Measurements from ENCODE around the gene SLC22A16.
"Not testable (repeated sequence)": the region's sequence is repeated elsewhere in the genome, so short reads cannot be mapped to it uniquely, and the experiment has no call there.

The SLC22A16 gene, protein sequence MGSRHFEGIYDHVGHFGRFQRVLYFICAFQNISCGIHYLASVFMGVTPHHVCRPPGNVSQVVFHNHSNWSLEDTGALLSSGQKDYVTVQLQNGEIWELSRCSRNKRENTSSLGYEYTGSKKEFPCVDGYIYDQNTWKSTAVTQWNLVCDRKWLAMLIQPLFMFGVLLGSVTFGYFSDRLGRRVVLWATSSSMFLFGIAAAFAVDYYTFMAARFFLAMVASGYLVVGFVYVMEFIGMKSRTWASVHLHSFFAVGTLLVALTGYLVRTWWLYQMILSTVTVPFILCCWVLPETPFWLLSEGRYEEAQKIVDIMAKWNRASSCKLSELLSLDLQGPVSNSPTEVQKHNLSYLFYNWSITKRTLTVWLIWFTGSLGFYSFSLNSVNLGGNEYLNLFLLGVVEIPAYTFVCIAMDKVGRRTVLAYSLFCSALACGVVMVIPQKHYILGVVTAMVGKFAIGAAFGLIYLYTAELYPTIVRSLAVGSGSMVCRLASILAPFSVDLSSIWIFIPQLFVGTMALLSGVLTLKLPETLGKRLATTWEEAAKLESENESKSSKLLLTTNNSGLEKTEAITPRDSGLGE

GRCh38 chr6:110476046-110476849 is at the start of gene SLC22A16:
TSS of gene SLC22A16 (minus strand) at chr6:110476613. CDS start at chr6:110476574, 39 bp downstream.
- DNase-seq (ENCODE audit: low spot score): no peak

GRCh38 chr6:110525001-110525400 is 48.6 kb upstream of the SLC22A16 start:
- DNase-seq (ENCODE audit: low spot score): no peak

GRCh38 chr6:110524305-110524704 is 47.9 kb upstream of the SLC22A16 start:
- no peak for DNase-seq (ENCODE audit: low spot score)

DNA sequence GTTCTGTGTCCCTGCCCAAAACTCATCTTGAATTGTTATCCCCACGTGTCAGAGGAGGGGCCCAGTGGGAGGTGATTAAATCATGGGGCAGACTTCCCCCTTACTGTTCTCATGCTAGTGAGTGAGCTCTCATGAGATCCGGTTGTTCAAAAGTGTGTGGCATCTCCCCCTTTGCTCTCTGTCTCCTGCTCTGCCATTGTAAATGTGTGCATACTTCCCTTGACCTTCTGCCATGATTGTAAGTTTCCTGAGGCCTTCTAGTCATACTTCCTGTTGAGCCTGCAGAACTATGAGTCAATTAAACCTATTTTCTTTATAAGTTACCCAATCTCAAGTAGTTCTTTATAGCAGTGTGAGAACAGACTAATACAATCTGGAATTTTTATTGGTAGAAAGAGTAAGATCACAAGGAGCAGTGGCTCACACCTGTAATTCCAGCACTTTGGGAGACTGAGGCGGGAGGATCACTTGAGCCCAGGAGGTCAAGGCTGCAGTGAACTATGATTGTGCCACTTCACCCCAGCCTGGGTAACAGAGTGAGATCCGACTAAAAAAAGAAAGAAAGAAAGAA is 47.1 kb upstream of the SLC22A16 start:
- no peak for DNase-seq (ENCODE audit: low spot score)

DNA sequence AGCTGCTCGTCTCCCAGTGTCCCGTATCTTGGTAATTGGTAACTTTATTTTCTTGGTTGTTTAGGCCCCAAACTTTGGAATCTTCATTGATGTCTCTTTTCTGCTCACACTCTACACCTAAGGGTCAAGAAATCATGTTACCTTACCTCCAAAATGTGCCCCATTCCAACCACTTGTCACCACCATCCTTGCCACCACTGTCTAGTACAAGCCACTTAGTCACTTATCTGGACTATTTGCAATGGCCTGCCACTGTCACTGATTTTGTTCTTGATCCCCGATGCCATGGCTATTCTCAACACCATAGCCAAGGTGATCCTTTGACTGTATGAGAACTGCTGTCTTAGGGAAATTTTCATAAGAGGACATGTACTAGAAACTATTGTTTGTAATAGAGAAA is 46.0 kb upstream of the SLC22A16 start:
- DNase-seq (ENCODE audit: low spot score): no peak

- no peak for DNase-seq (ENCODE audit: low spot score)
Measured at GRCh38 chr6:110520992-110521543, 44.7 kb upstream of the SLC22A16 start.

DNA sequence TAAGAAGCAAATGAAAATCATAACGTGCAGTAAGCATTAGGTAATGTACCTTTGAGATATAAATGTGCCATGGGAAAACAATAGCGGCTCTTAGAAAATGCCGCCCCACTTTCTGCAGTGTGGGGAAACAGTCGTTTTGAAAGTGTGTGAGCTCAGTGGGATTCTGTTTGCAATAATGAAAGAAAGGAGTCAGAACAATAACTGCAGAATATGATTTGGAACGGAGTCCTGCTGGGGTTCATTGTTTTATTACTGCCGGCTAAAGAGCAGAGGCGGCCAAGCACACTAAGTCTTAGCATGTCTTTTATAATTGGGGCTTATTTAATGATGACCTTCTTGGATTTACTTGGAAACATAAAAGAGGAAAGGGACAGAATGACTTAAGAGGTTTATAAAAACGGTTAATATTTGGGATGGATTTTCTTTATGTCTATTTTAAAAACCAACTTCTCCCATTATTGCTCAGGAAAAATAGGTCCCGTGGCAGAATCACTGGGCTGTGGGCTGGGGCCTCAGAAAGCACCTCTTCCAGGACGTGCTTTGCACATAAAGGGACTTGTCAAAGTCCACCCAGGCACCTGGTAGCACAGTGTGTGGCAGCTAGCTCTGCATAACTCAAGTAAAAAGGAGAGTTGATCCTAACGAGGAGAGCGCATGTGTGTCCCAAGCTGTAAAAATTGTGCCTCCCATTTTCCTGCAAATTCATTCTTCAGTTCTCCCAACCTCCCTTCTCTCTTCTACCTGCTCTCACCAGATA is 44.0 kb upstream of the SLC22A16 start:
- no peak for DNase-seq (ENCODE audit: low spot score)

DNA sequence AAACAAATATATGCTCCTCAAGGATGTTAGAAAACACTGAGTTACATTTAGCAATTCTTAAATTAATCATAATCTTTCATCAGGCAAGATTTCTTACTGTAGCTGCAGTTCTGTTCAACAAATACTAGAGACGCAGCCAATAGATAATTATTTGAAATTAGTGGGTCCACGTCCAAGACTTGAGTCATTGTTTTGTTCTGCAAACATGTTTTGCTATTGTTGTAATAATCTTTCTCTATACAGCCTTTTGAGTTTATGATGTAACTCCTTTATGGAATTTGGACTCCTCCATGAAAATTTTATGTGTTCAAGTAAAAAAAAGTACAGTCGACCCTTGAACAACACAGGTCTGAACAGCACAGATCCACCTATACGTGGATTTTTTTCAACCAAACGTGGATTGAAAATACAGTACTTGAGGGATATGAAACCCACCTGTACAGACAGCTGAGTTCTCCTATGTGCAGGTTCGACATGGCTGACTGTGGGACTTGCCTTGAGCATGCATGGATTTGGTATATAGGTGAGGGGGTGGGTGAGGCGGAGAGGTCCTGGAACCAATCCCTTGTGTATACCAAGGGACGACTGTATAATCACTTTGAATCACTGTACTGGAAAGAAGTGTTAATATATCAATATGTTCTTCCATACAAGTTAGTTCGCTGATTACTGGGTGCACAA is 41.3 kb upstream of the SLC22A16 start:
- DNase-seq (ENCODE audit: low spot score): no peak

GRCh38 chr6:110517034-110517433 is 40.6 kb upstream of the SLC22A16 start:
- DNase-seq (ENCODE audit: low spot score): no peak

DNA sequence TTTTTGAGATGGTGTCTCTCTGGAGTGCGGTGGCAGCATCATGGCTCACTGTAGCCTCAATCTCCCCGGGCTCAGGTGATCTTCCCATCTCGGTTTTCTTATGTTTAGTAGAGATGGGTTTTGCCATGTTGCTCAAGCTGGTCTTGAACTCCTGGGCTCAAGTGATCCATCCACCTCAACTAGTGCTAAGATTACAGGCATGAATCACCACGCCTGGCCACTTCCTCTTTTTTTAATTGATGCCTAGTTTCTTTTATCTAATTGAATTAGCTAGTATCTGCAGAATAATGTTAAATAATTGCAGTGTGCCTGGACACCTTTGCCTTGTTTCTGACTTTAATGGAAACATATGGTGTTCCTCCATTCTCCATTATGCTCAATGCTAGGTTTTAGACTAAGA is 38.4 kb upstream of the SLC22A16 start:
- no peak for DNase-seq (ENCODE audit: low spot score)

GRCh38 chr6:110512991-110513390 is 36.6 kb upstream of the SLC22A16 start:
- no peak for DNase-seq (ENCODE audit: low spot score)

DNA sequence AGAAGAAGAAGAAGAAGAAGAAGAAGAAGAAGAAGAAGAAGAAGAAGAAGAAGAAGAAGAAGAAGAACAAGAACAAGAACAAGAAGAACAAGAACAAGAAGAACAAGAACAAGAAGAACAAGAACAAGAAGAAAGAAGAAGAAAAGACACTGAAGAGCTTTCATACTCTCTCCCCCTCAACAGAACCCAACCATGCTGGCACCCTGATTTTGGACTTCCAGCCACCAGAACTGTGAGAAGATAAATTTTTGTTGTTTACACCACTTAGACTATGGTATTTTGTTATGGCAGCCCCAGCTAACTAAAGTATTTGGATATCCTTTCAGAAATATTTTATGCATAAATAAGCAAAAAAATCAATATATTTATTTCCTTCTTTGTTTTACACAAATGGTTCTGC is 36.1 kb upstream of the SLC22A16 start:
- not testable (repeated sequence) for DNase-seq (ENCODE audit: low spot score)

DNA sequence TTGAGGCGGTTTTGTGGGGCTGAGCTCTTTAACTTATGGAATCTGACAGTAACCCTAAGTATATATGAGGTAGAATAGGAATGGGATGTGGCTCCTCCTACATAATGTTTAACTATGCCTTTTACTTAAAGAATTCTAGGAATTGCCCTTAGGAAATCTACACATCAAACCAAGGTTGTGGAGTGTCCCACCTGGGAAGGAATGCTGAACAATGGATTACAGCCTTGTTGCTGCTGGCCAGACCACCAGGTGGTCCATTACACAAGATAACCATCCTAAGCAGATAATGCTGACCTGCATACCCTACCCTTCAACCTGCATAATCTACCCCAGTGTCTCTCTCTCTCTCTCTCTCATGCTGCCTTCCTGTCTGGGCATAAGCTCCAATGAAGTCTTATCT is 35.0 kb upstream of the SLC22A16 start:
- DNase-seq (ENCODE audit: low spot score): no peak

GRCh38 chr6:110509617-110510241 is 33.3 kb upstream of the SLC22A16 start:
- no peak for DNase-seq (ENCODE audit: low spot score)

DNA sequence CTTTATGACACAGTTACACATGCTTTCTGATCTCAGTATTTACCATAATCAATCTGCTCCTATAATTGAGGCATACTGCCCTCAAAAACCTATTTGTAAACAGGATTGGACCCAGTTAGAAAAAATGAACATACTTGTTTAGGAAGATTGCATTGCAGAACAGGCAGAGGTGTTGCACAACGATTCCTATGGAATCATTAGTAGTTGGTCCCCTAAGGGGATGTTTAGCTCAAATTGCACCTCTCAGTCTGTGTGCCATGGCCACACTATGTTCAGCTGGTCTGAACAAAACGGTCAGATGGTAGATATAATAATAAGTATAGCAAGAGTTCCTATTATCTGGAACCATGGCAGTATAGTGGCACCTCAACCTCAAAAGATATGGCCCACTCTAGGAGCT is 28.5 kb upstream of the SLC22A16 start:
- DNase-seq (ENCODE audit: low spot score): not testable (repeated sequence)

DNA sequence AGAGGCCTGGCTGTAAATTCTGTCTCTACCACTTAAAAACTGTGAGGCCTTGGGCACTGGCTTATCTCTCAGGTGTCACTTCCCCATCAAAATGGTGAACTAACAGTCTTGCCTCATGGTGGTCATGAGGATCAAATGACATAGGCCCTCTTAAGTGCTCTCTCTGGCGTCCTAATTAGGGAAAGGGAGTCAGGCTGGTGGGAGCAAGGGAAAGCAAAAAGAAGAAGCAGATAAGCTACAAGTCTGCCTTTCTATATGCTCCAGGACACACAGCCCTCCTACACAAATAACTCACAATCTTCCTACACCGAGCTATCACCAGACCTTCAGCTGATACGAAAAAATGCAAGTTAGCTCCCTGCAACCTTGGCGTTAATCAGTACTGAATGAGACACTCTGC is 19.5 kb upstream of the SLC22A16 start:
- DNase-seq (ENCODE audit: low spot score): no peak

DNA sequence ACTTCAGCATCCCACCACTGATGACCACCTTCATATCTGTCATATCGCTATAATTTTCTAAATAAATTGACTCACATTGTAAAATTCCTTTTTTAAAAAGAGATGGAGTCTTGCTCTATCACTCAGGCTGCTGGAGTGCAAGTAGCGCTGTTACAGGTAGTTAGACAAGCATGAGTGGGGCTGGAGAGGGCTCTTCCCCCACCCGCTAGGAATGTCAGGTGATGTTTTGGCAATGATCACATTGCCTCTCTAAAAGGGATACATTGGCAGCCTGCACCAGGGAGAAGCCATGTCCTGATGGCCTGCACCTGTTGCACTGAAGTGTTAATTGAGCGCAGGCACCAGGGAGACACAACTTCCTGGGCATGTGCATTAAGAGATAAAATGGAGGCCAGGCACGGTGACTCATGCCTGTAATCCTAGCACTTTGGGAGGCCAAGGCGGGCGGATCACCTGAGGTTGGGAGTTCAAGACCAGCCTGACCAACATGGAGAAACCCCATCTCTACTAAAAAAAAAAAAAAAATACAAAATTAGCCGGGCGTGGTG is 16.9 kb upstream of the SLC22A16 start:
- no peak for DNase-seq (ENCODE audit: low spot score)

DNA sequence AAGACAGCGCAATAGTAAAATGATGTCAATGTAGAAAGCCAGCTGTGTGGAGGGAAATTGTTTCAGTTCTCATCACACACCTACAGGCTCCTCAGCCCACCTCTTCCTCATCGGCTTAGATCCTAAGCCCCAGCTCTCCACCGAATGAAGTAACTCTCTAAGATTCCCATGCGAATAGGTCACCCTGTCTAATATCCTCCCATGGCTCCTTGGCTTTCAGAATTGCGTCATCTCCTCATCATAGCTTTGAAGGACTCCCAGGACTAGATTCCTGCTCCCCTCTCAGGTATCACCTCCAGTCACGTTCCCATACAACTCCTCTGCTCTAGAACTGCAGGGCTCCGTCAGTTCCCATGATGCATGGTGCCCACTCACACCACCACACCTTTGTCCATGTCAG is 16.2 kb upstream of the SLC22A16 start:
- DNase-seq (ENCODE audit: low spot score): no peak

DNA sequence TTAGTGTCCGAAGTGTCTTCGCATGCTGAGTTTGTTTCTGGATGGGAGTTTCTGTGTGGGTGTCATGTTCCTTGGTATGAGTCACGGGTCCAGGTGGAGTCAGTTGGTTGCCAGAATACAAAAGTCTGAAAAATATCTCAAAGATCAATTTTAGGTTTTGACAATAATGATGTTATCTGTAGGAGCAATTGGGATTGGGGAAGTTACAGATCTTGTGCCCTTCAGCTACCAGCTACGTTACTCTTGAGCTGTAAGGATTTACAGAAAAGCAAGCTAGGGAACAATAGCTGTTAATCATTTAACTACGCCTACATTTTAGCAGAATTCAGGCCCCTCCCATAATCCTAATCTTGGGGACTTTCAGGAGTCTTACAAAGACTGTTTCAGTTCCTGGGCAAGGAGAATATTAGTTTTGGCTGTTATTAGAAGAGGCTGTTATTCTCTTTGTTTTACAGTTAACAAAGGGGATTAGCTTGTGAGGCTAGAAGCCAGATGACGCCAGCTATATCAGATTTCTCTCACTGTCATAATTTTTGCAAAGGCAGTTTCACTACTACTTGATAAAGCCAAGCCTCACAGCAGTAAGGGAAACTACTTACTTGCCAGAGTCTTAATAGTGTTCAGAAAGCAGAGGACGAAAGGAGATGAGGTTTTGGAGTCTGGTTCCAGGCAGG is 15.4 kb upstream of the SLC22A16 start:
- DNase-seq (ENCODE audit: low spot score): no peak

GRCh38 chr6:110491299-110491643 is 14.9 kb upstream of the SLC22A16 start:
- DNase-seq (ENCODE audit: low spot score): no peak

Measured in CD4-positive, alpha-beta T cell treated with Interleukin-6 at 100 ng/mL for 8 hours (primary cell).